HG03095 (cell line): ENCODE results near the gene ZNF804B.

Experiments used
- ATAC-seq: cut with Tn5 transposase; IDR thresholded peaks from one replicate; pipeline ENCODE4 v1.9.1; 2021; ENCODE audit warnings: moderate library complexity; ENCODE audit not compliant: unreplicated experiment

The ZNF804B gene

GRCh38 chr7:88759230-88760135 is at the start of gene ZNF804B:
Gene ZNF804B, plus strand, starts transcription at chr7:88759700. Its CDS starts 277 bp downstream, at chr7:88759977.
- ATAC-seq = no peak

DNA sequence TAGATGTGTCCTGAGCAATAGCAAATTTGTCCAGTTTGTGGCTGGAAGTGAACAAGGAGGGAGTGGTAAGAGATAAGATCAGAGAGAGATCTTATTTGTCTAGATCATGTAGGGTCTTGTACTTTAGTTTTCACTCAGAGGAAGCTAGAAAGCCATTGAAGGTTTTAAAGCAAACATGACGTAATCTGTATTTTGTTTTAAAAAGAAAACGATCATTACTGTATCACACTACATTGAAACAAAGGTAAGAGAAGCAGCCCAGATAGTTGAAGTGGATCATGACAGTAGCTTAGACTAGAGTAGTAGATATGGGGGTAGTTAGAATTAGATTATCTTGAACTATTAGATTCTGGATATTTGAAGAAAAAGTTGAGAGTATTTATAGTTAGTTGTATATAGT is 23.6 kb upstream of the ZNF804B start:
- ATAC-seq = no peak

DNA sequence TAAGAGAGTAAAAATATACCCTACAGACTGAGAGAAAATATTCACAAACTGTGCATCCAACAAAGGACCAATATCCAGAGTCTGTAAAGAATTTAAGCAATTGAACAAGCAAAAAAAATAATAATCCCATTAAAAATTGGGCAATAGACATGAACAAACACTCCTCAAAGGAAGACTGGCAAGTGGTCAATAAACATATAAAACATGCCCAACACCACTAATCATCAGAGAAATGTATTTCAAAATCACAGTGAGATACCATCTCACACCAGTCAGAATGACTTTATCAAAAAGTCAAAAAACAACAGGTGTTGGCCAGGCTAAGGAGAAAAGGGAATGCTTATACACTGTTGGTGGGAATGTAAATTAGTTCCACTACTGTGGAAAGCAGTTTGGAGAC is 21.9 kb upstream of the ZNF804B start:
- ATAC-seq = no peak

DNA sequence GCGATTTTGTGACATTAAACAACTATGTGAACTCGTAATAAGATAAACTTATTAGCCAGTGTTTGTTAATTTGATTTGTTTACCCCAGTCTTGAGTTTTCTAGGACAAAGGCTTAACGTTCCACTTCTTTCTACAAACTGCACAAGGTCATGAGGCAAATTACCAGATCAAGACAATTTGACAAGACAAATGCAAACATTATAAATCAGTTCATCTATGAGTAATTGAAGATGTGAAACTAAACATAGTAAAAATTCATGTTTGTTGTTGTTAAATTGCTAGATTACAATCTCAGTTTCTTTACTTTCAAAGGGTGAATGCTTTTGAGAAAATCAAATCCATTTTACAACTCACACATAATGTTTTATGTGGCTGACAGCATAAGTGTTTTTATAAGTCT is 13.4 kb upstream of the ZNF804B start:
- ATAC-seq = no peak

GRCh38 chr7:88756802-88757201 is 2.7 kb upstream of the ZNF804B start:
- ATAC-seq = no peak

- no peak for ATAC-seq
Observed at GRCh38 chr7:88757371-88757770, 2.1 kb upstream of the ZNF804B start.

GRCh38 chr7:88758381-88759229 is 895 bp upstream of the ZNF804B start:
- ATAC-seq = no peak

DNA sequence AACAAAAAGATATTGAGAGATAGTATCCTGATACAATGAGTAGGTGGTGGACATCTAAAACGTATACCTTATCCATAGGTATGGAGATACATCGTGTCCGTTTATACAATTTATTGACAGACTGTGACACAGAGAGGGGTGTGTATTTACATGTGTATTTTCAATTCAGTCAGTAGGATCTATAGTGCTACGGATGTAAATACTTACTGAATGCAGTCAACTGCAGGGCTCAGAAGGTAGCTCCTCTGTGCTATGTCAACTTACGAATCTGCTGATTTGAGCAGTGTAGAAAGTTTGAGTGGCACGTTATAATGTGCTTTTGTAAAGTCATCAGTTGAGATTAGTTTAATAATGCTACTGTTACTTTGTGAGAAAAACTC is 626 bp downstream of the ZNF804B start:
- ATAC-seq = no peak

DNA sequence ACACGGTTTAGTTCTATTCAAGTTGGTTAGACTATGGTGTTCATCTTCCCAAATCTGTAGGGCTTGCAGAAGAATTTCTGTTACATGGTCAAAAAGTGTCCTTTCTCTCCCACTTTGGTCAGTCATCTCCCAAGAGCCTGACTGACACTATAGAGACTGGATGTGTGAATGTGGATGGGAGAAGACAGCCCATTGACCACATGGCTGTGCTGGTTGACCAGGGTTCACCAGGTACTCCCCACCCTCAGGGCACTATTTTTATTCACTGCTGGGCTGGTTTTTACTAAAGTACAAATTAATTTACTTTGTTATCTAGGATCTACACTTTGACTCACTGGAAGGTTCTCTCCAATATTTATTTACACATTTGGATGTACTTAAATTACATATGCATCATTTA is 2.3 kb downstream of the ZNF804B start:
- ATAC-seq = no peak

GRCh38 chr7:88771417-88771816 is 11.9 kb downstream of the ZNF804B start:
- no peak for ATAC-seq

DNA sequence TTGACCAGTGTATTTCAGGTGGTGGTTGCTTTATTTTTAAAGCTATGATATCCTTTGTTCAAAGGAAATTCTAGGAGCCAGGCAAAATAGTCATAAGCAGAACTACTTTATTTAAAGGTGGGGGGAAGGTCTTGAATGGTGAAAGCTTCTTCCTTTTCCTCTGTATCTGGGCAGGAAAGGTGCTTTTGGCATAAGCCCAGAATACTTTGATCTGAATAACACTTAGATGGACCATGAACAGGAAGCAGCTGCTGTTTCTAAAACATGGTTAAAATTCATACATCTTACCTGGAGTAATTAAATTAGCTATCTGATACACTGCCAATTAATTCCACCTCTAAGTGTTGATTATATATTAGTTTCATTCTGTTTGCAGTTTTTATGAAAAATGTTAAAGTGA is 13.3 kb downstream of the ZNF804B start:
- no peak for ATAC-seq

GRCh38 chr7:88775838-88776237 is 16.3 kb downstream of the ZNF804B start:
- ATAC-seq = no peak

DNA sequence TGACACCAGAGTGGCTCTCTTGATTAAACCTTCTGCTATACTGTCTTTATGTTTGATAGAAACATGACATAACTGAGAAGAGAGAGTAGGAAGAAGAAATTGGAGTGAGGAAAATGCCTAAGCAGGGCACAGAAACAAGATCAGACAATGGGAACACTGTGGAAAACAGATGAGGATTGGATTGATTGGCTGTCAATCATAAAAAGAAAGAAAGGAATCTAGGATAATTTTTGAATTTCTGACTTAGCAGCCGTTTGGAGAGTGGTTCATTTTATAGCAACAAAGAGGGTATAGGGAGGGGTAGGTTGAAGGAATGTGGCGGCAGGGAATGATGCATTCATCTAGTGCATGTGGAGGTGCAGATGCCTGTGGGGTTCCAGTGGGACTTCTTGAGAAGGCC is 28.3 kb downstream of the ZNF804B start:
- ATAC-seq = no peak

GRCh38 chr7:88789480-88790064 is 30.1 kb downstream of the ZNF804B start:
- no peak for ATAC-seq

DNA sequence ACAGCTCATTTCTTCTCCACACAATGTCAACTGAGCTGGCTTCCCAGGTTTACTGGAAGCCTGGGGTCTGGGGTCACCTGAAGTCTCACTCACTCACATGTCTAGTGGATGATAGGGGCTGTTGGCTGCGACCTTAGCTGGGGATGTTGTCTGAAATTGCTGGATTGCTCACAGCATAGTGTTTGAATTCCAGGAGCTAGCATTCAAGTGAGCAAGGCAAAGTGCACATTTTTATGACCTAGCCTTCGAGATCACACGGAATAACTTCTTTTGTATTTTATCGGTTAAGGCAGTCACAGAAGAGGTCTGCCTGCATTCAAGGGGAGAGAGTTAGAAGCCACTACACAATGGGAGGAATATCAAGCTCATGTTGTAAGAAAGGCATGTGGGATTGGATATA is 32.4 kb downstream of the ZNF804B start:
- ATAC-seq = no peak

DNA sequence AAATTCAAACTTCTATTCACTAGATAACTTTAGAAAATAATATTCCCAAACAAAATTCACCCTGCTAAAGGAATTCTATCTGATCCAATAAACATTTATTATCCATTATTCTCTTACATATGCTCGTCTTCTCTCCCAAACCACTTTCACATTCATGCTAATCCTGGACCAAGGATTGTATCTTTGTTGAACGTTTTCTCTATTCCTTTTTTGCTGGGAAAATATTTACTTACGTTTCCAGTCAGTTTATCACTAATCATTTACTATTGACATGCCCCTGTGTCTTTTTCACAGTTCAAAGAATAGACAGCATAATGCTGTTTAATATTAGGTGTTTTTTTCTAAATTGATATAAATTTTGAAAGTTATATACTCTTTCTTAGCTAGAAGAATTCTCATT is 32.9 kb downstream of the ZNF804B start:
- ATAC-seq = no peak

- ATAC-seq = no peak
Observed at GRCh38 chr7:88795553-88795952, 36.1 kb downstream of the ZNF804B start, which contains the start of gene TEX47. Gene TEX47, minus strand, starts transcription at chr7:88795737. Its CDS starts 795 bp downstream, at chr7:88794942.

- no peak for ATAC-seq
Observed at GRCh38 chr7:88801046-88801445, 41.5 kb downstream of the ZNF804B start.

DNA sequence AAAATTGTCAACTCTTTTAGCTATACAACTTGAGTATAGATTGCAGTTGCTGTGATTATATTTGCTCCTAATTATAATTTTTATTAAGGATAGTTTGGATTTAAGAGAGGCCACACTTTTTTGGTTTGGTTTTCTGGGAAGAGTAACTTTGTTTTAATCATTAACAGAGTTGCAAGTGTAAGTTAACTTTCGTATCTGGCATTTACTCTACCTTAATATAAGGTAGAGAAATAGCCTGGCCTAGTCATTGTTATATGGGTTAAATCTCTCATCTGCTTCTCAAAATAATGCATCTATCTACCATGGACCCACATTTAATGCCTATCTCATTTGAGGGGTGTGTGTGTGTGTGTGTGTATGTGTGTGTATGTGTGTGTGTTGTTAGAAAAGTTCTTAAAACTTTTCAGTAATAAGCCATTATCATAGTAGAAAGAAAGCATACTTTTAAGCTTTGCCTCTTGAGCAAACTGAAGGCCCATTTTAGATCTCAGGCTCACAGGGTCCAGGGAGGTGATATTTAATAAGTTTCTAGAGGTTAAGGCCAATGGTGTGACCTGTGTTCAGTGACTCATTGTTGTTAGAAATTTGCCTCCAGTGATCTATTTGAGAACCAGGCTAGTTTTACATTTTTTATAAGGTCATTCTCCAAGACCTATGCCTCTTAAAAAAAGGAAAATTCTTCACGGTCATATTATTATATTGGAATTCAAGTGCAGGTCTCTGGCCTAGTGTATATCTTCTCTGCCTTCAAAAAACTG is 47.0 kb downstream of the ZNF804B start:
- no peak for ATAC-seq

DNA sequence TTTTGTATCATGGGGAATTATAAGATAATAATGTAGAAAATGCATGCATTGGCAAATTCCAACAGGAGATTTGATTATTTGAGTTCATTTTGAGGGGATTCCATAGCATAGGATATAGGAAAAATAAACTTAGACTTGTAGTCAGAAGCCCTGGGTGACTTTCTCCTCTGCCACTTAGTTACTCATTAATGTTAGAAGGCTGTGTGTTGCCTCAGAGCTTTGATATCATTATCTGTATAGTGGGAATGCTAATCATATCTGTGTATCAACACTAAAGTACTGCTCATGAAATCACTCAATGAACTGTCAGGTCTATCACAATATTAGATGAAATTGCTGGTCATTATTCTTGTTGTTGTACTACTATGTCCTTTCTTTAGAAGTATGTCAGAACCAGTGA is 59.1 kb downstream of the ZNF804B start:
- no peak for ATAC-seq

GRCh38 chr7:88826222-88826621 is 66.7 kb downstream of the ZNF804B start:
- no peak for ATAC-seq
